ENCODE results near the gene PTPRR.

The PTPRR gene

DNA sequence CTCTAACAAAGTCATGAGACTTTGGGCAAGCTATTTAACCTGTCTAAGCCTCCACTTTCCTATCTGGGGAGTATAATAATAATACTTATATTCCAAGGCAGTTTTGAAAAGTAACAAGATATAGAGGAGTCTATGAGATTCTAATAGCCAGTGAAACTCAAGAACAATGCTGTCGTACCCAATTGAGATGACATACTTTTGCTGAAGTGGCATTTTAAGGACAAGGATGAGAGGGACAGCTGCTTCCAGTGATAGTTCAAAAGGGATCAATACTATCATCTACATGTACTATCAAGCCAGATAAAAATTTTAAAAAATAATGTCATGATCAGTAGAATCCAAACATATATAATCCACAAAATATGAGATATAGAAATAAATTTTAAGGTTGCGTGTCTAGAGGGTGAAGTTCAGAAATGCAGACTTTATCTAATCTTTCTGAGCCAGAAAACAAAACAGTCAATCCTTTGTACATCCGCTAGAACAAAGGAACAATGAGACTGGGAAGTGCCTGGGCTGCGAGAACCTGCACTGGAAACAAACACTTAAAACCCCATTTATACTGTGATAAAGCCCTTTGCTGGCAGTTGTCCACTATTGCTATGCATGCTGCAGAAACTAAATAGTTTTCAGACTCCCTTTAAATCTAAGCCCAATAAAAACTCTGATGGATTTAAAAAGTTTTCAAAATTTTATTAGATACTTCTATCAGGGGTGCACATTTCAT lies 321.9 kb downstream of the PTPRR start:
- DNase-seq (ENCODE audit: low read depth) = no peak

DNA sequence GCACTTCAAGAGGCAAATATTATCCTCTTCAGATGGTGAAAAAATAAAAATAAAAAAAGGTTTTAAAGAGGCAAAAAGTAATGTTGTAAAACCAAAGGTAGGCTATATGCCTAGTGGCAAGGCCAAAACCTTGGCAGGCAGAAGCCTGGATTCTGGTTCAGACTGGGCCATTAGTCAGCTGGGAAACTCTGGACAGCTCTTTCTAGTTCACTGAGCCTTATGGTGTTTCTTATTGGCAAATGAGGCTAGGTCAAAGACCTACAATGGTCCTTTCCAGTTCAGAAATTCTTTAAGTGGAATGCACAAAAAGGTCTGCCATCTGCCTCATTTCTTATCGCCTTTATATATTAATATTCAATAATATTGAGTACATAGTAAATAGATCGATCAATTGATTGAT lies 327.9 kb downstream of the PTPRR start:
- DNase-seq (ENCODE audit: low read depth) = no peak

DNA sequence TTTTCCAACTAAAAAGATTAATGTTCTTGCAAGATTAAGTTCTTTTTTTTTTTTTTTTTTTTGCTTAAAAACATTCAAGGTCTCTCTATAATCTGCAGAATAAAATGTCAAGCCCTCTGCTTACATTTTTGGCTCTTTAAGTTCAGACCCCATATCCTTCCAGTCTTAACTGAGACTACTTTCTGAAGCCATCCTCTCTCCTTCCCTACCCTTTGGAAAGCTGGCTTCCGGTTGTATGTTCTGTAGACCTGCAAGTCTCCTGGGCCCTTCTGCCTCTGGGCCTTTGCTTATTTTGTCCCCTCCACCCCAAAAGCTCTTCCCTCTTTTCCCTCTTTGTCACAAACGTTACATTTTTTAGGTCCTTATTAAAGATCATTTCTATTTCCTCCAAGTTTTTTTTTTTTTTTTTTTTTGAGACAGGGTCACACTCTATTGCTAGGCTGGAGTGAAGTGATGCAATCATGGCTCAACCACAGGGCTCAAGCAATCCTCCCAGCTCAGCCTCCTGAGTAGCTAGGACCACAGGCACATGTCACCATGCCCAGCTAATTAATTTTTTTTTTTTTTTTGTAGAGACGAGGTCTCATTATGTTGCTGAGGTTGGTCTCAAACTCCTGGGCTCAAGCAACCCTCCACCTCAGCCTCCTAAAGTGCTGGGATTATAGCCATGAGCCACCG lies 329.9 kb downstream of the PTPRR start:
- DNase-seq (ENCODE audit: low read depth) = no peak

DNA sequence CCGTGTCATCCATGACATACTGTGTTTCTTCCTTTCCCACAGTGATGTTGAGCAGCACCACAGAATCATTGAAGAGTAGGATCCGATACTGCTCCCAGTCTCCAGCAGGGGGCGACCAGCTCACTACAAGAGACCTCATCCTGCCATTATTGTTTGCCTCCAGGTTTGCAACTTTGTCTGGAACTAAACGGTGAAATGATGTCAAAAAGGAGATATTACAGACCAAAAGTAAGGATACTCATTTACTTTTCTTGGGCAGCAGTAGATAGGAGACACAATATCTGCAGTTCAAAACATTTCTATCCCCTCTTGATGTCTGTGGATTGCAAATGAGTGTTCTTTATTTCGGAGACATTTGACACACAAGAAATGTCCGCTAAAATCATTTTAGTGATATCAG lies 330.5 kb downstream of the PTPRR start:
- peak; percentile 18 for DNase-seq (ENCODE audit: low read depth)

All from GM04503 (cell line).